Stimulated activated CD8-positive, alpha-beta memory T cell treated with anti-CD3 and anti-CD28 coated beads, Interleukin-12 subunit alpha, Interleukin-12 subunit beta, amount 100 ng/mL, for 1 hour (primary cell): Measurements from ENCODE around the gene ARHGAP30.

Experiments
- DNase-seq: peaks from one replicate; pipeline ENCODE4 v3.0.0-alpha.2; 2020; ENCODE audit warnings: low read depth

Gene ARHGAP30

GRCh38 chr1:161091093-161091492 lies 21.4 kb upstream of the ARHGAP30 start:
- no peak for DNase-seq

GRCh38 chr1:161090617-161091016 lies 20.9 kb upstream of the ARHGAP30 start:
- DNase-seq, result no peak

- no peak for DNase-seq
Observed at GRCh38 chr1:161089938-161090337, 20.2 kb upstream of the ARHGAP30 start.

DNA sequence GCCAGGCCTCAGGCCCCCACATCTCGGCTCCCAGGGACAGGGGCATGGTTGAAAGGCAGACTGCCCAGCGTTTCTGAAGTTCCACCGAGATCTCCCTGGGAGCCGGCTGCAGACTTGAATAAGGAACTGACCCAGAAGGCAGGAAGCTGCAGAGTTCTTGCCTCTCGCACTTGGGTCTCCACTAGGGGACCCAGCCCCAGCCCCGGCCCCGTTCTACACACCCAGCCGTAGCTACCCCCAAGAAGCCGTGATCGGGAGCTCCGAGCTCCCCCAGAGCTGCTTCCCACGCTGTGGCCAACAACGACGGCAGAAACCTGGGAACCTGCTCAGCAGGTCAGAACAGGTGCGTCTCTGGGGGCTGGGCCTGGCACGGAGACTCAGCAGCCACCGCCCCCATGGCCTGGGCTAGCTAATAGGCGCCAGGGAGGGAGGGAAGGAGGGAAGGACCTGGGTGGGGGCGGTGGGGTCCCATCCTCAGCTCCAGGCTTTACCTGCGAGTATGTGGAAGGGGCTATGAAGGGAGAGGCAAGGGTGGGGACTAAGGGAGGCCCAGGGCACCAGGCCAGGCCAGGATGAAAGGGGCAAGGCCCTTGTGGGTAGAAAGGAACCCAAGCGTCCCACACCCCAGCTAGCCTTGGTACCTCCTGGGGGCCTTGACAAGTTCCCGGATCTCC lies 19.7 kb upstream of the ARHGAP30 start, which contains the start of gene NECTIN4:
Gene NECTIN4, minus strand, starts transcription at position 308 of the 674 bp plus-strand sequence. Its CDS starts 262 bp downstream, at position 46.
- no peak for DNase-seq

DNA sequence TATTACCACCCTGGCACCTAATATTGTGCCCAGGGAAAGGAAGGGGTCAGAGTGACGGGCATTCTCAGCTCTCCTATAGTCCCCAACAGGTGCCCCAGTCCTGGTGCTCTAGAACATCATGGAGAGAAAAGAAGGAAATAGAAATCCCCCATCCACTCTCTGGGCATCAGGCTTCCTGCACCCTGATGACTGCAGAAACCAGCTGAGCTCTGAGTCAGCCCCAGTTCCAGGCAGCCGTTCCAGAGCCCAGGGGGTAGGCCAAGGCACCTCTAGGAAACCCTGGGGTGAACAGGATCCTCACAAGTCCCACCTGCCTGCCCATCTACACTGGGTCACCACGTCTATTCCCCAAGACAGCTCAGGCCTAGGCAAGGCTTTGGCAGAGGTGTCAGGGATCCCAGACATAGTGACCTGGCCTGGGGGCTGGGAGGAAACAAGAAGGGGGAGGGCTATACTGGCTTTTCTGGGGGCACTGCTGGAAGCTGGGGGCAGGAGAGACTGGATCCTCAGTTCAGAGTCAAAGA lies 19.0 kb upstream of the ARHGAP30 start:
- DNase-seq, result no peak

- no peak for DNase-seq
Observed at GRCh38 chr1:161086457-161086856, 16.8 kb upstream of the ARHGAP30 start.

DNA sequence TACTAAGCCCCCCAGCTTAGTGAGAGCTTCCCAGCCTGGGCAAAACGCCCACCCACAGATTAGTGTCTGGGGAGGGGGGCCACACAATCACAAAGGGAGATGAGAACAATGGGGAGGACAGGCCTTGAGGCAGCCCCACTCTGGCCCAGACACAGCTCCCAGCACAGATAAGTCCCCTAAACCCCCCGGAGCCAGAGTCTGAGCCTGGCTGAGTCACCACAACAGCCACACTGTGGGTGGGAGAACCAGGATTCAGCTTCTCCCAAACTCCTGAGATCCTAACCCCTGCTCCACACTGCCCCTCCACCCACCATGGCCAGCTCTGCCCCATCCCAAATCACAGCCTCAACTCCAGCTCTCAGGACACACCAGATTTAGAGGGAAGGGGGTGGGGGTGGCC lies 15.5 kb upstream of the ARHGAP30 start:
- DNase-seq, result no peak

GRCh38 chr1:161084597-161084988 lies 14.9 kb upstream of the ARHGAP30 start:
- no peak for DNase-seq

GRCh38 chr1:161083748-161084596 lies 14.3 kb upstream of the ARHGAP30 start:
- no peak for DNase-seq

GRCh38 chr1:161082996-161083747 lies 13.5 kb upstream of the ARHGAP30 start:
- no peak for DNase-seq

DNA sequence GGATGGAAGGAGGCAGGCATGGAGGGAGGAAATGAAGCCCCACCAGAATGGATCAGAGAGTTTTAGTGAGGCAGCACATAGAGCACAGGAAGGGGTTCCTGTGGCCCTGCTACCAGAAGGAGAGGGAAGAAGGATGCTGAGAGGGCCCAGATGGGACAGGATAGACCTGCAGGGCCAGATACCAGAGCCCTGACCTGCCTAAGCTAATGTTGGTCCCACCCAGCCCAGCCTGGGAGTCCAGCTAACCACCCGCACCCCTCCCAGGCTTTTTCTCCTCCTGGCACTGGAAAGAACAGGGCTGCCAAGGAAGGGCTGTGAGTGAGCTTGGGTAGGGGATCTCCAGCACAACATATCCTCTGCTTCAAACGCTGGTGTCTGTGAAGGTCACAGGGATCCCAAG lies 12.8 kb upstream of the ARHGAP30 start:
- no peak for DNase-seq

DNA sequence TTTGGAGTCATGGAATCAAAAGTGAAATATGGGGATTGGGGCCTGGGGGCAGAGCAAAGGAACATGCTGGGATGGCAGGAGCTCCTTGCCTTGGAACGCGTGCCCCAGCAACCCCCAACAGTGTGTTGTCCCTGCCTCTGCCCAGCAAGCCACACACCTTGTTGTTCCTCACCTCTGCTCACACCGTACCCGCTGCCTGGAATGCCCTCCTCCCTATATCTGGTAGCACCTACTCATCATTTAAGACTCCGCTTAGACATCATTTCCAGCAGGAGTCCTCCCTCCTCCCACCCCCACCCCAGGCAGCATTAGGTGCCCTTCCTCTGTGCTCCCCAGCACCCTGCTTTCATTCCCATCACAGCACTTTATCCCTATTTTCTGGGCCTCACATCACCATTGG lies 11.8 kb upstream of the ARHGAP30 start:
- DNase-seq, result no peak

GRCh38 chr1:161080441-161081405 lies 11.0 kb upstream of the ARHGAP30 start:
- DNase-seq, result no peak

- no peak for DNase-seq
Observed at GRCh38 chr1:161079436-161080110, 9.9 kb upstream of the ARHGAP30 start.

DNA sequence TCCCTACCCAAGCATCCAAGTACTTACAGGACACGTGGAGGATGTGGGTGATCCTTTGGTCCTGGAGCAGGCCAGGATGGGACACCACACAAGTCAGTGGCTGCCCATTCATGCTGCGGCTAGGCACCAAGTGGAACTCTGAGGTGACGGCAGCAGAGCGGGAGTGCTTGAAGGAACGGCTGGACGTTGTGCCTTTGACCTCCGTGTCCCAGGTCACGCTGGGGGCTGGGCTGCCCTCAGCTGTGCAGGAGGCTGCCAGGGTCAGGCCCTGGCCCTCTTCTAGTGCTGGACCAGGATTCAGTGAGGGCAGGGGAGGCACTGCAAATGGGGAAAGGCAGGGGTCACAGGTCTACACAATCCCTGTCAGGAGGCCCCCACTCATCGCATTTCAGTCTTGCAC lies 7.7 kb upstream of the ARHGAP30 start:
- no peak for DNase-seq

DNA sequence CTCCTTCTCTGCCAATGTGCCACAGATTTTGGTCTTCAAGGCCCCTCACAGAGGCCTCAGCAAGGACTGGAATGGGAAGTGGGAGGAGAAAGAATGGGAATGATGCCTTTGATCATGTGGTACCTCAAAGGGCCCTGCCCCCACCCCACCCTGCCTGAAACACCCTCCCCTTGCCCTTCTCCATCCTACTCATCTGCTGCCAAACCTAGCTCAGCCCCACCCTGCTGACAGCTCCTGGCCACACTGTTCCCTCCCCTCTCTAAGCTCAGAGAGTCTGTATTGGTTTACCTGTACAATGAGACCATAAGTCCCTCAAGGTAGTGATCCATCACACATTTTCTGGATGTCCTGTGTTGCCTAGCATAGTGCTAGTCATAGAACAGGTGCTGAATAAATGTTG lies 6.7 kb upstream of the ARHGAP30 start:
- no peak for DNase-seq

GRCh38 chr1:161074676-161075368 lies 5.1 kb upstream of the ARHGAP30 start:
- DNase-seq, result no peak

DNA sequence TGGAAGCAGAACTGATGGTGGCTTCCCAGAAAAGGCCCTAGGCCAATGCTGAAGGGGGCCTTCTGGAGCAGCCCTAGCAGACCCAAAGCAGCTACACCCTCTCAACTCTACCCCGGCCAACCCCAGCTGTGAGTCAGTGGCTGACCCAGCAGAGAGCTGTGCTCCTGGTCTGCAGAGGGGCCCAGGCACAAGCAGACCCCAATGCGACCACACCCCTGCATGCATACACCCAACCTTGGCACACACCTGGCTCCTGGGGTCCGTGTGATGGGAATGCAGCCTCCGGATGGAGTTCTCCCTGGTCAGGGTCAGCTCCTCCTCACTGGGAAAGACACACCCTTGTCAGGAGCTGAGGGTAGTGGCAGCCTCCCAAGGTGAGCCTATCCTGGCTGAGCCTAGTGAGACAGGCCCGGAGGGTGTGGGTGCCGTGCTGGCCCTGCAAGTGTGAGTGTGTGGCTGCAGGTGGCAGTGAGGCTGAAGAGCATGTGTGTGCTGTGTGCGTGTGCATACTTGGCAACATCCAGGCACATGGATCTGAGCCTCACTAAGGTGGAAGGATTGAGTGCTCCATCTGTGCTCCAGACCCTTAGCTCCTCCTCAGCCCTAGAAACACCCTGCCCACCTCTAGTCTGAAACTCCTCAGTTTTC lies 3.9 kb upstream of the ARHGAP30 start:
- no peak for DNase-seq

DNA sequence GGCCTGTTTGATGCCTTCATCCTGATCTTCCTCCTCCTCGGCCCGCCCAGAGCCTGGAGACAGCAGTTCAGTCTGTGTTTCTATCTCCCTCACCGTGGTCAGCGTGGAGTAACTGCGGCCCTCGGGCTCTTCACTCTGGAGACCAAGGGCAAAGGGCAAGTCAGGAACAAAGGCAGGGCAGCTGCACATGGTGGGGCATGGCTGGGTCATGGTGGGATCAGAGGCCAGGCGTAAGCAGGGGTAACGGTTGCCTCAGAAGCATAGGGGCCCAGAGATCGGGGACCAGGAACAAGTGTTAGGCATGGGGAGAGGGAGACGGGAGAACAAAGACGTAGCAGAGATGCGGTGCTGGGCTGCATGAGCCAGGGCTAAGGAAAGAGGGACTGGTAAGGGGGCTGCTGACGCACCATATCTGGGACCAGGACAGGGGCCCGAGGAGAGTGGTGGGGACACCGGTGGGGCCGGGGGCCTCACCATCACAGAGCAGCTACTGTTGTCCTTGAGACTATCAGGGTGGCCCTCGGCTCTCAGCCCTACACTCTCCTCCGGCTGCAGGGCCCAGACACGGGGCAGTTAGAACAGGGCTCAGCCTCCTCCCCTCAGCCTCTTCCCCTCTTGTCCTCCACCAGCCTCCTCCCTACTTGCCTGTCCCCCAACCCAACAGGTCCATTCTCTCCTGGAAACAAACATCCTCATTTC lies 3.2 kb upstream of the ARHGAP30 start:
- no peak for DNase-seq
